ENCODE data around the gene MTA1. TPM values are rescaled to one million over a fixed set of nuclear protein-coding genes. Genes with fewer than 3 reads are reported as not detected.

The MTA1 gene
- polyA plus RNA-seq (2013): 84.3 TPM

- WGBS (ENCODE audit: insufficient coverage): 16% methylated on average over 26 of the region's 96 CpGs
- H3K4me3 ChIP-seq (ENCODE audit: control insufficient read depth in 1 of 7, extremely low read depth in 1 of 7, insufficient read depth in 4 of 7, low read depth in 2 of 7, low read length in 6 of 7): peak within 1 kb of the TSS; percentile 51 to 89 (median 83)
- ChIA-PET POLR2A (no interaction called here), CTCF (interaction anchor here (0.8 to 1.3 kb wide), 3 partner anchors 11 to 63 kb away, joined by 3 to 5 read pairs (median 3); no protein-coding TSS in a partner anchor)
- peaks cover 0 to 17% (median 0%) of the 10 kb centered on the region in 4 experiments for H3K36me3 ChIP-seq (ENCODE audit: control insufficient read depth in 4 of 4, insufficient read depth in 4 of 4, low read length in 3 of 4)
- H3K9me3 ChIP-seq (ENCODE audit: control extremely low read depth in 1 of 5, control insufficient read depth in 4 of 5, insufficient read depth in 2 of 5, low read depth in 1 of 5, low read length in 4 of 5): no peaks in the 10 kb centered on the region
- H3K27me3 ChIP-seq (replicated peaks in 2 of 5; ENCODE audit: control insufficient read depth in 4 of 5, insufficient read depth in 5 of 5, low read length in 4 of 5): no peaks in the 10 kb centered on the region
- H3K27ac ChIP-seq (ENCODE audit: insufficient read depth in 1 of 2, low read depth in 1 of 2, low read length in 2 of 2, poor library complexity in 1 of 2, severe bottlenecking in 2 of 2): peak within 1 kb of the TSS; percentile 66 to 83
- peak in 2 of 3 donors; percentile 45 to 57 for DNase-seq
- peaks cover 0 to 51% (median 44%) of the 10 kb centered on the region in 4 experiments for H3K4me1 ChIP-seq (ENCODE audit: control extremely low read depth in 1 of 4, control insufficient read depth in 4 of 4, insufficient read depth in 4 of 4, low read length in 3 of 4)
Measured at GRCh38 chr14:105419195-105420091, at the start of gene MTA1. TSS of gene MTA1 (plus strand) at chr14:105419827. CDS start at chr14:105420036, 209 bp downstream.

- 98% methylated on average over 11 of the region's 11 CpGs for WGBS (ENCODE audit: insufficient coverage)
- CTCF ChIA-PET: interaction anchor here (0.8 to 7.1 kb wide), 7 partner anchors 9 to 158 kb away, joined by 3 to 68 read pairs (median 6); partner anchors contain the start of gene TEDC1
- no peaks in the 10 kb centered on the region for H3K27me3 ChIP-seq (replicated peaks in 2 of 5; ENCODE audit: control insufficient read depth in 4 of 5, insufficient read depth in 5 of 5, low read length in 4 of 5)
- peaks cover 0 to 6% (median under 1%) of the 10 kb centered on the region in 4 experiments for H3K36me3 ChIP-seq (ENCODE audit: control insufficient read depth in 4 of 4, insufficient read depth in 4 of 4, low read length in 3 of 4)
- H3K4me1 ChIP-seq (ENCODE audit: control extremely low read depth in 1 of 4, control insufficient read depth in 4 of 4, insufficient read depth in 4 of 4, low read length in 3 of 4): peaks cover 0 to 16% (median 13%) of the 10 kb centered on the region in 4 experiments
- H3K27ac ChIP-seq (ENCODE audit: insufficient read depth in 1 of 2, low read depth in 1 of 2, low read length in 2 of 2, poor library complexity in 1 of 2, severe bottlenecking in 2 of 2): no peak overlapping the region
- no peaks in the 10 kb centered on the region for H3K9me3 ChIP-seq (ENCODE audit: control extremely low read depth in 1 of 5, control insufficient read depth in 4 of 5, insufficient read depth in 2 of 5, low read depth in 1 of 5, low read length in 4 of 5)
- H3K4me3 ChIP-seq (ENCODE audit: control insufficient read depth in 1 of 7, extremely low read depth in 1 of 7, insufficient read depth in 4 of 7, low read depth in 2 of 7, low read length in 6 of 7): no peak overlapping the region
- DNase-seq: no peak
- POLR2A ChIA-PET: interaction anchor here (1.0 kb wide), 1 partner anchor 37 kb away, joined by 3 read pairs; no protein-coding TSS in a partner anchor
Measured at GRCh38 chr14:105374389-105374788, 45.2 kb upstream of the MTA1 start.

GRCh38 chr14:105375635-105376057, 44.0 kb upstream of the MTA1 start:
- Histone ChIP-seq H3K27ac (ENCODE audit: insufficient read depth in 1 of 2, low read depth in 1 of 2, low read length in 2 of 2, poor library complexity in 1 of 2, severe bottlenecking in 2 of 2) (no peak overlapping the region), H3K27me3 (replicated peaks in 2 of 5; ENCODE audit: control insufficient read depth in 4 of 5, insufficient read depth in 5 of 5, low read length in 4 of 5) (no peaks in the 10 kb centered on the region), H3K9me3 (ENCODE audit: control extremely low read depth in 1 of 5, control insufficient read depth in 4 of 5, insufficient read depth in 2 of 5, low read depth in 1 of 5, low read length in 4 of 5) (no peaks in the 10 kb centered on the region), H3K36me3 (ENCODE audit: control insufficient read depth in 4 of 4, insufficient read depth in 4 of 4, low read length in 3 of 4) (peaks cover 0 to 7% (median 3%) of the 10 kb centered on the region in 4 experiments), H3K4me1 (ENCODE audit: control extremely low read depth in 1 of 4, control insufficient read depth in 4 of 4, insufficient read depth in 4 of 4, low read length in 3 of 4) (peaks cover 0 to 16% (median 13%) of the 10 kb centered on the region in 4 experiments), H3K4me3 (ENCODE audit: control insufficient read depth in 1 of 7, extremely low read depth in 1 of 7, insufficient read depth in 4 of 7, low read depth in 2 of 7, low read length in 6 of 7) (no peak overlapping the region)
- WGBS (ENCODE audit: insufficient coverage): 31% methylated on average over 4 of the region's 4 CpGs
- POLR2A ChIA-PET: interaction anchor here (1.0 to 1.1 kb wide), 2 partner anchors 14 to 115 kb away, joined by 3 read pairs; no protein-coding TSS in a partner anchor
- peak in 2 of 3 donors; percentile 76 to 85 for DNase-seq
- CTCF ChIA-PET: interaction anchor here (0.8 to 7.1 kb wide), 6 partner anchors 9 to 115 kb away, joined by 3 to 68 read pairs (median 4); partner anchors contain the start of genes TEDC1 and TEX22

GRCh38 chr14:105376521-105377440, 42.8 kb upstream of the MTA1 start:
- ChIA-PET POLR2A (interaction anchor here (1.0 kb wide), 1 partner anchor 13 kb away, joined by 3 read pairs; no protein-coding TSS in a partner anchor), CTCF (interaction anchor here (0.6 to 7.1 kb wide), 9 partner anchors 12 to 114 kb away, joined by 3 to 68 read pairs (median 4); partner anchors contain the start of genes TEDC1 and TEX22)

GRCh38 chr14:105377555-105378182, 42.0 kb upstream of the MTA1 start:
- ChIA-PET POLR2A (no interaction called here), CTCF (interaction anchor here (0.9 to 1.0 kb wide), 2 partner anchors 11 to 113 kb away, joined by 4 read pairs; no protein-coding TSS in a partner anchor)
- H3K9me3 ChIP-seq (ENCODE audit: control extremely low read depth in 1 of 5, control insufficient read depth in 4 of 5, insufficient read depth in 2 of 5, low read depth in 1 of 5, low read length in 4 of 5): no peaks in the 10 kb centered on the region
- H3K4me1 ChIP-seq (ENCODE audit: control extremely low read depth in 1 of 4, control insufficient read depth in 4 of 4, insufficient read depth in 4 of 4, low read length in 3 of 4): peaks cover 0 to 16% (median 13%) of the 10 kb centered on the region in 4 experiments
- no peak for DNase-seq
- 96% methylated on average over 22 of the region's 23 CpGs for WGBS (ENCODE audit: insufficient coverage)
- H3K27me3 ChIP-seq (replicated peaks in 2 of 5; ENCODE audit: control insufficient read depth in 4 of 5, insufficient read depth in 5 of 5, low read length in 4 of 5): no peaks in the 10 kb centered on the region
- H3K27ac ChIP-seq (ENCODE audit: insufficient read depth in 1 of 2, low read depth in 1 of 2, low read length in 2 of 2, poor library complexity in 1 of 2, severe bottlenecking in 2 of 2): no peak overlapping the region
- H3K4me3 ChIP-seq (ENCODE audit: control insufficient read depth in 1 of 7, extremely low read depth in 1 of 7, insufficient read depth in 4 of 7, low read depth in 2 of 7, low read length in 6 of 7): no peak overlapping the region
- H3K36me3 ChIP-seq (ENCODE audit: control insufficient read depth in 4 of 4, insufficient read depth in 4 of 4, low read length in 3 of 4): peaks cover 0 to 20% (median 9%) of the 10 kb centered on the region in 4 experiments

More at GRCh38 chr14:105376521-105377440, 42.8 kb upstream of the MTA1 start:
- peaks cover 0 to 16% (median 13%) of the 10 kb centered on the region in 4 experiments for H3K4me1 ChIP-seq (ENCODE audit: control extremely low read depth in 1 of 4, control insufficient read depth in 4 of 4, insufficient read depth in 4 of 4, low read length in 3 of 4)
- no peaks in the 10 kb centered on the region for H3K9me3 ChIP-seq (ENCODE audit: control extremely low read depth in 1 of 5, control insufficient read depth in 4 of 5, insufficient read depth in 2 of 5, low read depth in 1 of 5, low read length in 4 of 5)
- 95% methylated on average over 32 of the region's 34 CpGs for WGBS (ENCODE audit: insufficient coverage)
- DNase-seq: no peak
- no peak overlapping the region for H3K27ac ChIP-seq (ENCODE audit: insufficient read depth in 1 of 2, low read depth in 1 of 2, low read length in 2 of 2, poor library complexity in 1 of 2, severe bottlenecking in 2 of 2)
- H3K27me3 ChIP-seq (replicated peaks in 2 of 5; ENCODE audit: control insufficient read depth in 4 of 5, insufficient read depth in 5 of 5, low read length in 4 of 5): no peaks in the 10 kb centered on the region
- H3K36me3 ChIP-seq (ENCODE audit: control insufficient read depth in 4 of 4, insufficient read depth in 4 of 4, low read length in 3 of 4): peaks cover 0 to 11% (median 4%) of the 10 kb centered on the region in 4 experiments
- H3K4me3 ChIP-seq (ENCODE audit: control insufficient read depth in 1 of 7, extremely low read depth in 1 of 7, insufficient read depth in 4 of 7, low read depth in 2 of 7, low read length in 6 of 7): no peak overlapping the region

- Histone ChIP-seq H3K9me3 (ENCODE audit: control extremely low read depth in 1 of 5, control insufficient read depth in 4 of 5, insufficient read depth in 2 of 5, low read depth in 1 of 5, low read length in 4 of 5) (no peaks in the 10 kb centered on the region), H3K27me3 (replicated peaks in 2 of 5; ENCODE audit: control insufficient read depth in 4 of 5, insufficient read depth in 5 of 5, low read length in 4 of 5) (no peaks in the 10 kb centered on the region), H3K4me3 (ENCODE audit: control insufficient read depth in 1 of 7, extremely low read depth in 1 of 7, insufficient read depth in 4 of 7, low read depth in 2 of 7, low read length in 6 of 7) (no peak overlapping the region), H3K36me3 (ENCODE audit: control insufficient read depth in 4 of 4, insufficient read depth in 4 of 4, low read length in 3 of 4) (peaks cover 0 to 25% (median 14%) of the 10 kb centered on the region in 4 experiments), H3K27ac (ENCODE audit: insufficient read depth in 1 of 2, low read depth in 1 of 2, low read length in 2 of 2, poor library complexity in 1 of 2, severe bottlenecking in 2 of 2) (no peak overlapping the region), H3K4me1 (ENCODE audit: control extremely low read depth in 1 of 4, control insufficient read depth in 4 of 4, insufficient read depth in 4 of 4, low read length in 3 of 4) (peaks cover 0 to 16% (median 13%) of the 10 kb centered on the region in 4 experiments)
- ChIA-PET CTCF (no interaction called here), POLR2A (no interaction called here)
- no peak for DNase-seq
- 97% methylated on average over 10 of the region's 11 CpGs for WGBS (ENCODE audit: insufficient coverage)
Measured at GRCh38 chr14:105378199-105378598, 41.4 kb upstream of the MTA1 start.

All from common myeloid progenitor, CD34-positive (primary cell).